Astrocyte (in vitro differentiated cells and primary cell): ENCODE data around the gene RFC2. TPM values are rescaled to one million over a fixed set of nuclear protein-coding genes. Genes with fewer than 3 reads are reported as not detected.

Source experiments
- DNase-seq: peaks from one replicate; pipeline ENCODE4 v3.0.0-alpha.2; 2010; ENCODE audit warnings: low read depth
- FAIRE-seq: peaks from 2 replicates; lab custom pipeline; 2011; peaks lifted over from hg19 to GRCh38; lab: Jason Lieb, UNC
- H2AFZ ChIP-seq: 2 replicates; pipeline ENCODE4 v1.6.0; 2012; ENCODE audit warnings: low read depth, low read length, inconsistent platforms
- H3K27ac ChIP-seq: 2 replicates; pipeline ENCODE4 v1.5.1; 2011; ENCODE audit warnings: low read depth, low read length, inconsistent platforms
- H3K27me3 ChIP-seq: 2 replicates; pipeline ENCODE4 v1.6.0; 2011; ENCODE audit warnings: low read length, inconsistent platforms; ENCODE audit not compliant: insufficient read depth
- H3K36me3 ChIP-seq: 2 replicates; pipeline ENCODE4 v1.5.1; 2011; ENCODE audit warnings: low read length, inconsistent platforms; ENCODE audit not compliant: insufficient read depth
- H3K4me1 ChIP-seq: 2 replicates; pipeline ENCODE4 v1.5.1; 2011; ENCODE audit warnings: low read length, inconsistent platforms; ENCODE audit not compliant: insufficient read depth
- H3K4me2 ChIP-seq: 2 replicates; pipeline ENCODE4 v1.6.0; 2012; ENCODE audit warnings: low read length, inconsistent platforms
- H3K4me3 ChIP-seq: 2 replicates; pipeline ENCODE4 v1.5.1; 2011; ENCODE audit warnings: low read depth, mild to moderate bottlenecking, low read length, inconsistent platforms; ENCODE audit not compliant: insufficient read depth
- H3K79me2 ChIP-seq: 2 replicates; pipeline ENCODE4 v1.6.0; 2012; ENCODE audit warnings: mild to moderate bottlenecking, low read length, inconsistent platforms; ENCODE audit not compliant: insufficient read depth
- H3K9ac ChIP-seq: 2 replicates; pipeline ENCODE4 v1.6.0; 2012; ENCODE audit warnings: mild to moderate bottlenecking, low read length, inconsistent platforms
- H3K9me3 ChIP-seq: 2 replicates; pipeline ENCODE4 v1.5.1; 2012; ENCODE audit warnings: low read depth, mild to moderate bottlenecking, low read length, inconsistent platforms; ENCODE audit not compliant: insufficient read depth
- H4K20me1 ChIP-seq: 2 replicates; pipeline ENCODE4 v1.6.0; 2012; ENCODE audit warnings: low read length, inconsistent platforms; ENCODE audit not compliant: insufficient read depth
- H3K27ac Mint-ChIP-seq: one replicate; pipeline ENCODE4 v1.8.0; 2021; ENCODE audit warnings: mild to moderate bottlenecking, mixed read lengths; ENCODE audit not compliant: unreplicated experiment
- H3K27me3 Mint-ChIP-seq: one replicate; pipeline ENCODE4 v1.8.0; 2021; ENCODE audit warnings: low read depth, mixed read lengths; ENCODE audit not compliant: unreplicated experiment
- H3K36me3 Mint-ChIP-seq: one replicate; pipeline ENCODE4 v1.8.0; 2021; ENCODE audit warnings: low read depth, mixed read lengths; ENCODE audit not compliant: unreplicated experiment
- H3K4me1 Mint-ChIP-seq: one replicate; pipeline ENCODE4 v1.8.0; 2021; ENCODE audit warnings: low read depth, mixed read lengths; ENCODE audit not compliant: unreplicated experiment
- H3K4me3 Mint-ChIP-seq: one replicate; pipeline ENCODE4 v1.8.0; 2021; ENCODE audit warnings: mild to moderate bottlenecking, moderate library complexity, mixed read lengths; ENCODE audit not compliant: unreplicated experiment
- H3K9me3 Mint-ChIP-seq: one replicate; pipeline ENCODE4 v1.8.0; 2021; ENCODE audit warnings: mild to moderate bottlenecking, mixed read lengths; ENCODE audit not compliant: unreplicated experiment
- EZH2 ChIP-seq: IDR thresholded peaks from 2 replicates; pipeline ENCODE4 v1.6.1; 2012; ENCODE audit warnings: mild to moderate bottlenecking, low read length, inconsistent platforms; ENCODE audit not compliant: insufficient read depth
- microRNA-seq: library from miRNA; unstranded; fragments of <30 nt; microRNA quantifications from one replicate; pipeline ENCODE4 v1.2.0, GENCODE V29; 2020
- total RNA-seq: library from RNA; stranded (reverse); gene quantifications from 2 replicates; pipeline ENCODE4 v1.2.1, GENCODE V29; 2021
- TF ChIP-seq, protein P1 (sequence below): IDR thresholded peaks from 2 replicates; pipeline ENCODE4 v1.5.1; 2011; ENCODE audit warnings: low read depth, mild to moderate bottlenecking, inconsistent platforms, low read length, moderate library complexity; ENCODE audit not compliant: insufficient read depth

The RFC2 gene
- total RNA-seq, 1 donor from 2014 or later, result 12.3 TPM

DNA sequence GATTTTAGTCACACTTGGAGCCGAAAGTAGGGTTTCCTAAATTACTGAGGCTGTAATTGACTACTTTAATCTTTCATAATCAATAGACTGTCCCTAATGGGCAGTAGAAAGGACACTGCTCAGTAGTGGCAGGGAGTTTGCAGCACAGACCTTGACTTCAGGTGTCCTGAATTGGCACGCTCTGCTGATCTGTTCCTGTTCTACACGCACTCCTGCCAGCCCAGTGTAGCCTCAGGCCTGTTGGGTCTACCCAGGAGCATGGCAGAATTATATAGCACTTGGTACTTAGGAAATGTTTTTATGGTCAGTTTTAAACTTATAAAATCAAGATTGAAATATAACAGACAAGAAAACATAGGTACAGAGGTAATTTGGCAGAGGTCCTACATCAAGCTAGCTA is 71.1 kb downstream of the RFC2 start:
- no peak overlapping the region for H3K27ac ChIP-seq
- peaks cover 100% of the 10 kb centered on the region for H3K79me2 ChIP-seq
- H3K27ac Mint-ChIP-seq, result no peak overlapping the region
- no peak overlapping the region for H3K4me3 ChIP-seq
- DNase-seq (no peak), FAIRE-seq (no peak)
- H3K4me3 Mint-ChIP-seq, result no peak overlapping the region
- H3K4me1 ChIP-seq, result peaks cover 25% of the 10 kb centered on the region
- H3K9ac ChIP-seq, result no peak overlapping the region
- H2AFZ ChIP-seq, result no peak overlapping the region
- H3K4me1 Mint-ChIP-seq, result peaks cover 42% of the 10 kb centered on the region
- peaks cover 10% of the 10 kb centered on the region for H3K36me3 ChIP-seq
- H3K9me3 ChIP-seq, result no peaks in the 10 kb centered on the region
- no peaks in the 10 kb centered on the region for H3K27me3 ChIP-seq
- no peak overlapping the region for H3K4me2 ChIP-seq
- no peak for TF ChIP-seq EZH2
- no peaks in the 10 kb centered on the region for H3K9me3 Mint-ChIP-seq
- H3K36me3 Mint-ChIP-seq, result peaks cover 30% of the 10 kb centered on the region
- H4K20me1 ChIP-seq, result peaks cover 100% of the 10 kb centered on the region
- H3K27me3 Mint-ChIP-seq, result no peaks in the 10 kb centered on the region

- H3K4me1 ChIP-seq, result peaks cover 28% of the 10 kb centered on the region
- TF ChIP-seq, protein P1, sequence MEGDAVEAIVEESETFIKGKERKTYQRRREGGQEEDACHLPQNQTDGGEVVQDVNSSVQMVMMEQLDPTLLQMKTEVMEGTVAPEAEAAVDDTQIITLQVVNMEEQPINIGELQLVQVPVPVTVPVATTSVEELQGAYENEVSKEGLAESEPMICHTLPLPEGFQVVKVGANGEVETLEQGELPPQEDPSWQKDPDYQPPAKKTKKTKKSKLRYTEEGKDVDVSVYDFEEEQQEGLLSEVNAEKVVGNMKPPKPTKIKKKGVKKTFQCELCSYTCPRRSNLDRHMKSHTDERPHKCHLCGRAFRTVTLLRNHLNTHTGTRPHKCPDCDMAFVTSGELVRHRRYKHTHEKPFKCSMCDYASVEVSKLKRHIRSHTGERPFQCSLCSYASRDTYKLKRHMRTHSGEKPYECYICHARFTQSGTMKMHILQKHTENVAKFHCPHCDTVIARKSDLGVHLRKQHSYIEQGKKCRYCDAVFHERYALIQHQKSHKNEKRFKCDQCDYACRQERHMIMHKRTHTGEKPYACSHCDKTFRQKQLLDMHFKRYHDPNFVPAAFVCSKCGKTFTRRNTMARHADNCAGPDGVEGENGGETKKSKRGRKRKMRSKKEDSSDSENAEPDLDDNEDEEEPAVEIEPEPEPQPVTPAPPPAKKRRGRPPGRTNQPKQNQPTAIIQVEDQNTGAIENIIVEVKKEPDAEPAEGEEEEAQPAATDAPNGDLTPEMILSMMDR, result no peak
- no peak for TF ChIP-seq EZH2
- no peak overlapping the region for H3K9ac ChIP-seq
- no peak overlapping the region for H3K4me3 ChIP-seq
- Mint-ChIP-seq H3K36me3 (peaks cover 25% of the 10 kb centered on the region), H3K4me3 (peak overlapping the region; percentile 30), H3K9me3 (no peaks in the 10 kb centered on the region), H3K27me3 (no peaks in the 10 kb centered on the region), H3K4me1 (peaks cover 41% of the 10 kb centered on the region), H3K27ac (no peak overlapping the region)
- H4K20me1 ChIP-seq, result peaks cover 100% of the 10 kb centered on the region
- no peaks in the 10 kb centered on the region for H3K9me3 ChIP-seq
- H3K79me2 ChIP-seq, result peaks cover 100% of the 10 kb centered on the region
- DNase-seq (no peak), FAIRE-seq (no peak)
- no peak overlapping the region for H2AFZ ChIP-seq
- H3K27me3 ChIP-seq, result no peaks in the 10 kb centered on the region
- peak overlapping the region; percentile 10 for H3K4me2 ChIP-seq
- no peak overlapping the region for H3K27ac ChIP-seq
- peaks cover 7% of the 10 kb centered on the region for H3K36me3 ChIP-seq
Measured at GRCh38 chr7:74182453-74183090, 71.6 kb downstream of the RFC2 start.

GRCh38 chr7:74181821-74182220 is 72.4 kb downstream of the RFC2 start:
- no peak for FAIRE-seq
- peak; percentile 45 for DNase-seq
- Histone ChIP-seq H3K79me2 (peaks cover 100% of the 10 kb centered on the region), H3K27ac (no peak overlapping the region), H3K9ac (no peak overlapping the region), H4K20me1 (peaks cover 100% of the 10 kb centered on the region), H3K36me3 (peaks cover 11% of the 10 kb centered on the region), H3K27me3 (no peaks in the 10 kb centered on the region), H3K9me3 (no peaks in the 10 kb centered on the region), H3K4me2 (no peak overlapping the region), H3K4me1 (peaks cover 34% of the 10 kb centered on the region), H3K4me3 (no peak overlapping the region), H2AFZ (no peak overlapping the region)
- H3K27ac Mint-ChIP-seq, result no peak overlapping the region
- no peak for TF ChIP-seq EZH2
- TF ChIP-seq, protein P1, result no peak
- H3K36me3 Mint-ChIP-seq, result peaks cover 26% of the 10 kb centered on the region
- H3K27me3 Mint-ChIP-seq, result no peaks in the 10 kb centered on the region
- peaks cover 41% of the 10 kb centered on the region for H3K4me1 Mint-ChIP-seq
- no peaks in the 10 kb centered on the region for H3K9me3 Mint-ChIP-seq
- no peak overlapping the region for H3K4me3 Mint-ChIP-seq

Small RNA genes within 50 kb of the gene (microRNA-seq; reads per million reads assigned to microRNA genes)
- 560 reads per million, percentile 77 among the genes with 10 or more reads in this experiment for gene MIR590

Other genes starting within 250 kb of the RFC2 start
- gene ELN, start 226.2 kb downstream of the RFC2 start, total RNA-seq, result 0.75 and 0.89 TPM in 2 replicates
- gene LIMK1, start 170.6 kb downstream of the RFC2 start, total RNA-seq, result 67.8 and 69.9 TPM in 2 replicates
- gene EIF4H, start 80.0 kb downstream of the RFC2 start, total RNA-seq, result 323 and 361 TPM in 2 replicates
- gene LAT2, start 44.4 kb downstream of the RFC2 start, total RNA-seq, result 1.5 and 2.0 TPM in 2 replicates
- 31.4 and 35.4 TPM in 2 replicates for gene CLIP2, start 35.0 kb upstream of the RFC2 start, total RNA-seq
- 19.3 and 20.4 TPM in 2 replicates for gene GTF2IRD1, start 199.5 kb upstream of the RFC2 start, total RNA-seq